Keratinocyte (primary cell): Measurements from ENCODE around the gene B4GALT2. TPM values are rescaled to one million over a fixed set of nuclear protein-coding genes. Genes with fewer than 3 reads are reported as not detected.

Source experiments
- DNase-seq: peaks from one replicate; pipeline ENCODE4 v3.0.0-alpha.2; 2011; ENCODE audit warnings: low read depth, missing footprints, low spot score
- FAIRE-seq: peaks from 2 replicates; lab custom pipeline; 2011; peaks lifted over from hg19 to GRCh38; lab: Jason Lieb, UNC
- H2AFZ ChIP-seq: 2 replicates; pipeline ENCODE4 v1.6.0; 2012; ENCODE audit warnings: low read length, control low read depth, inconsistent platforms; ENCODE audit not compliant: control insufficient read depth
- H3K27ac ChIP-seq: 2 replicates; pipeline ENCODE4 v1.5.1; 2011; ENCODE audit warnings: low read length; ENCODE audit not compliant: control insufficient read depth, insufficient read depth
- H3K27me3 ChIP-seq: 3 replicates; pipeline ENCODE4 v1.6.0; 2011; ENCODE audit warnings: low read length; ENCODE audit not compliant: control insufficient read depth, insufficient read depth; ENCODE audit errors: extremely low read depth
- H3K36me3 ChIP-seq, 2 experiments: 2 replicates in 1 of 2; 3 replicates in 1 of 2; pipeline ENCODE4 v1.5.1; 2011; ENCODE audit warnings: low read length in 2 of 2, mild to moderate bottlenecking in 1 of 2; ENCODE audit not compliant: control insufficient read depth in 2 of 2, insufficient read depth in 2 of 2; ENCODE audit errors: extremely low read depth in 1 of 2
- H3K4me1 ChIP-seq: 3 replicates; pipeline ENCODE4 v1.5.1; 2011; ENCODE audit warnings: low read length; ENCODE audit not compliant: control insufficient read depth, insufficient read depth; ENCODE audit errors: extremely low read depth
- H3K4me2 ChIP-seq: 3 replicates; pipeline ENCODE4 v1.6.0; 2011; ENCODE audit warnings: low read depth, low read length; ENCODE audit not compliant: control insufficient read depth, insufficient read depth; ENCODE audit errors: extremely low read depth
- H3K4me3 ChIP-seq, 3 experiments: fragments of 200-600 bp in 1 of 3; sonication (generic) in 1 of 3; 2 replicates in 2 of 3; 3 replicates in 1 of 3; pipeline ENCODE4 v1.5.1; 2011 to 2016; ENCODE audit warnings: low read length in 3 of 3, mild to moderate bottlenecking in 3 of 3, control low read depth in 2 of 3, inconsistent platforms in 1 of 3, low read depth in 1 of 3, mixed read lengths in 1 of 3, mixed run types in 1 of 3, moderate library complexity in 1 of 3; ENCODE audit not compliant: control insufficient read depth in 2 of 3, insufficient read depth in 2 of 3; ENCODE audit errors: extremely low read depth in 1 of 3
- H3K79me2 ChIP-seq: 2 replicates; pipeline ENCODE4 v1.6.0; 2012; ENCODE audit warnings: low read length; ENCODE audit not compliant: control insufficient read depth, insufficient read depth
- H3K9ac ChIP-seq: 3 replicates; pipeline ENCODE4 v1.6.0; 2011; ENCODE audit warnings: low read length; ENCODE audit not compliant: control insufficient read depth, insufficient read depth; ENCODE audit errors: extremely low read depth
- H3K9me1 ChIP-seq: 3 replicates; pipeline ENCODE4 v1.6.0; 2011; ENCODE audit warnings: low read length; ENCODE audit not compliant: control insufficient read depth, insufficient read depth; ENCODE audit errors: extremely low read depth
- H3K9me3 ChIP-seq: 2 replicates; pipeline ENCODE4 v1.5.1; 2012; ENCODE audit warnings: low read depth, low read length; ENCODE audit not compliant: control insufficient read depth
- H4K20me1 ChIP-seq: 3 replicates; pipeline ENCODE4 v1.6.0; 2011; ENCODE audit warnings: low read length; ENCODE audit not compliant: control insufficient read depth, insufficient read depth; ENCODE audit errors: extremely low read depth
- CTCF ChIP-seq, 3 experiments: IDR thresholded peaks in 1 of 3; conservative IDR thresholded peaks in 1 of 3; optimal IDR thresholded peaks in 1 of 3; 2 replicates in 2 of 3; 3 replicates in 1 of 3; pipeline versions ENCODE3 to v1.5.1; 2011; ENCODE audit warnings: low read length in 3 of 3, mild to moderate bottlenecking in 3 of 3, moderate library complexity in 2 of 3, control low read depth in 1 of 3, inconsistent platforms in 1 of 3; ENCODE audit not compliant: insufficient read depth in 2 of 3; ENCODE audit errors: extremely low read depth in 1 of 3
- EZH2 ChIP-seq: IDR thresholded peaks from one replicate; pipeline ENCODE4 v1.6.1; 2012; ENCODE audit warnings: inconsistent platforms, mild to moderate bottlenecking, low read length, moderate library complexity
- dilution Hi-C: fragments of 300-500 bp; cut with MboI; formaldehyde crosslinking; loops from one replicate; pipeline ENCODE4 v1.7.0; 2020; ENCODE audit warnings: low sequenced_read_pairs; ENCODE audit not compliant: extremely low pct_ligation_motif_present
- polyA plus RNA-seq, 5 experiments: library from polyadenylated mRNA; depleted of rRNA in 3 of 5; stranded (reverse) in 3 of 5; stranded (forward) in 1 of 5; unstranded in 1 of 5; fragments of >200 nt; gene quantifications; 1 replicate in 1 of 5; 2 replicates in 3 of 5; 3 replicates in 1 of 5; pipeline versions ENCODE4 v1.2.1 to v1.2.3, GENCODE V29; 2011 to 2012; ENCODE audit warnings: missing spikeins in 2 of 5, low read depth in 1 of 5, low replicate concordance in 1 of 5

B4GALT2 gene
- polyA plus RNA-seq, 1 donor (not counting 4 experiments of a cell fraction or from before 2014, with no cell fraction given), result 39.6 TPM

DNA sequence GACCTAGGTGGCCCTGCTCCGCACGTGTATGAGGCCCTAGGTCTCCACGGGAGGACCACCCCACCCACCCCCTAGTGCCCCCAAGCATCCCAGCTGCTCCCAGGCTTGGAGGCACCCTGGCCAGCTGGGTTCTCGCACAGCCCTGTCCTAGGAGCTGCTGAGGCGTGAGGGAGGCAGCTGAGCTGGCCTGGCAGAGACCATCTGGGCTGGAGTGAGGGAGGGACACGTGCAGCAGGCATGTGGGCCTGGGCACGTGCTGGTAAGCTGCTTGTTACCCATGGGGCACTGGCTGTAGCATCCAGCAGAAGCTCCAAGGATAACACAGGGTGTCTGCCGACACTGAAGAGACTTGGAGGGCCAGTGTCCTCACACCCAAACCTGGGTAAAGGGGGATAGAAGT, 42.1 kb downstream of the B4GALT2 start:
- FAIRE-seq (no peak), DNase-seq (no peak)
- H3K27ac ChIP-seq, result no peak overlapping the region
- no peak overlapping the region for H3K4me3 ChIP-seq
- H3K4me1 ChIP-seq, result peaks cover 4% of the 10 kb centered on the region
- no peak for TF ChIP-seq EZH2
- no peak for TF ChIP-seq CTCF (optimal IDR thresholded peaks at IDR 0.05 in 1 of 3, IDR thresholded peaks at IDR 0.05 in 1 of 3, conservative IDR thresholded peaks at IDR 0.05 in 1 of 3; ENCODE audit: extremely low read depth in 1 of 3, insufficient read depth in 2 of 3, low read length in 3 of 3)
- H3K36me3 ChIP-seq, result peaks cover 4 to 19% of the 10 kb centered on the region in 2 experiments
- H3K79me2 ChIP-seq, result no peaks in the 10 kb centered on the region
- H3K27me3 ChIP-seq, result no peaks in the 10 kb centered on the region
- H3K9me1 ChIP-seq, result no peaks in the 10 kb centered on the region
- no peaks in the 10 kb centered on the region for H4K20me1 ChIP-seq
- H3K9ac ChIP-seq, result no peak overlapping the region
- H2AFZ ChIP-seq, result no peak overlapping the region
- no peaks in the 10 kb centered on the region for H3K9me3 ChIP-seq
- dilution Hi-C loops, result no loop called here
- no peak overlapping the region for H3K4me2 ChIP-seq

- Histone ChIP-seq H3K9ac (no peak overlapping the region), H4K20me1 (no peaks in the 10 kb centered on the region), H3K9me3 (no peaks in the 10 kb centered on the region), H3K27ac (no peak overlapping the region), H3K9me1 (no peaks in the 10 kb centered on the region), H3K36me3 (peaks cover 4 to 21% of the 10 kb centered on the region in 2 experiments), H2AFZ (no peak overlapping the region), H3K79me2 (no peaks in the 10 kb centered on the region), H3K27me3 (no peaks in the 10 kb centered on the region), H3K4me3 (no peak overlapping the region), H3K4me1 (peaks cover 4% of the 10 kb centered on the region), H3K4me2 (no peak overlapping the region)
- dilution Hi-C loops, result no loop called here
- no peak for DNase-seq
- TF ChIP-seq EZH2, result no peak
- TF ChIP-seq CTCF (optimal IDR thresholded peaks at IDR 0.05 in 1 of 3, IDR thresholded peaks at IDR 0.05 in 1 of 3, conservative IDR thresholded peaks at IDR 0.05 in 1 of 3; ENCODE audit: extremely low read depth in 1 of 3, insufficient read depth in 2 of 3, low read length in 3 of 3), result no peak
- no peak for FAIRE-seq
Measured at GRCh38 chr1:44021581-44022321, 42.7 kb downstream of the B4GALT2 start.
